HG03571 (cell line): ENCODE results near the gene LEKR1.
"Not testable (repeated sequence)": the region's sequence is repeated elsewhere in the genome, so short reads cannot be mapped to it uniquely, and the experiment has no call there.

Source experiments
- ATAC-seq: cut with Tn5 transposase; IDR thresholded peaks from one replicate; pipeline ENCODE4 v1.9.1; 2021; ENCODE audit not compliant: unreplicated experiment

Gene LEKR1

GRCh38 chr3:156897851-156898250, 71.7 kb downstream of the LEKR1 start:
- not testable (repeated sequence) for ATAC-seq

GRCh38 chr3:156898296-156898880, 72.2 kb downstream of the LEKR1 start:
- no peak for ATAC-seq

- ATAC-seq = no peak
Measured at GRCh38 chr3:156899951-156900350, 73.8 kb downstream of the LEKR1 start.

GRCh38 chr3:156902916-156903315, 76.8 kb downstream of the LEKR1 start:
- no peak for ATAC-seq

GRCh38 chr3:156906275-156906674, 80.1 kb downstream of the LEKR1 start:
- no peak for ATAC-seq

GRCh38 chr3:156908398-156908797, 82.2 kb downstream of the LEKR1 start:
- no peak for ATAC-seq

GRCh38 chr3:156910022-156910421, 83.9 kb downstream of the LEKR1 start:
- no peak for ATAC-seq

GRCh38 chr3:156910831-156911230, 84.7 kb downstream of the LEKR1 start:
- not testable (repeated sequence) for ATAC-seq

- ATAC-seq = not testable (repeated sequence)
Measured at GRCh38 chr3:156914300-156914699, 88.1 kb downstream of the LEKR1 start.

- no peak for ATAC-seq
Measured at GRCh38 chr3:156915372-156915771, 89.2 kb downstream of the LEKR1 start.

- no peak for ATAC-seq
Measured at GRCh38 chr3:156918746-156919145, 92.6 kb downstream of the LEKR1 start.

- ATAC-seq = no peak
Measured at GRCh38 chr3:156919818-156920217, 93.7 kb downstream of the LEKR1 start.

- ATAC-seq = no peak
Measured at GRCh38 chr3:156920399-156920798, 94.2 kb downstream of the LEKR1 start.

- no peak for ATAC-seq
Measured at GRCh38 chr3:156923349-156923748, 97.2 kb downstream of the LEKR1 start.

GRCh38 chr3:156938724-156939123, 112.6 kb downstream of the LEKR1 start:
- no peak for ATAC-seq

GRCh38 chr3:156939315-156939714, 113.2 kb downstream of the LEKR1 start:
- ATAC-seq = no peak

- no peak for ATAC-seq
Measured at GRCh38 chr3:156941311-156941710, 115.2 kb downstream of the LEKR1 start.

GRCh38 chr3:156948402-156949210, 122.5 kb downstream of the LEKR1 start:
- no peak for ATAC-seq

- no peak for ATAC-seq
Measured at GRCh38 chr3:156952011-156952410, 125.9 kb downstream of the LEKR1 start.

GRCh38 chr3:156957715-156958114, 131.6 kb downstream of the LEKR1 start:
- ATAC-seq = peak; percentile 93

- ATAC-seq = no peak
Measured at GRCh38 chr3:156963096-156963495, 136.9 kb downstream of the LEKR1 start.

- no peak for ATAC-seq
Measured at GRCh38 chr3:156964577-156964976, 138.4 kb downstream of the LEKR1 start.

- not testable (repeated sequence) for ATAC-seq
Measured at GRCh38 chr3:156966349-156966748, 140.2 kb downstream of the LEKR1 start.
